22Rv1 (cell line): Measurements from ENCODE around the gene DMBT1.

Experiments used
- ZFX ChIP-seq: fragments of 450-650 bp; IDR thresholded peaks from 2 replicates; pipeline ENCODE4 v1.6.1; 2017; ENCODE audit warnings: antibody characterized with exemption, borderline replicate concordance
- TF ChIP-seq, protein P1 (sequence below): fragments of 450-650 bp; IDR thresholded peaks from 2 replicates; pipeline ENCODE4 v1.5.1; 2017; ENCODE audit warnings: mild to moderate bottlenecking

DNA sequence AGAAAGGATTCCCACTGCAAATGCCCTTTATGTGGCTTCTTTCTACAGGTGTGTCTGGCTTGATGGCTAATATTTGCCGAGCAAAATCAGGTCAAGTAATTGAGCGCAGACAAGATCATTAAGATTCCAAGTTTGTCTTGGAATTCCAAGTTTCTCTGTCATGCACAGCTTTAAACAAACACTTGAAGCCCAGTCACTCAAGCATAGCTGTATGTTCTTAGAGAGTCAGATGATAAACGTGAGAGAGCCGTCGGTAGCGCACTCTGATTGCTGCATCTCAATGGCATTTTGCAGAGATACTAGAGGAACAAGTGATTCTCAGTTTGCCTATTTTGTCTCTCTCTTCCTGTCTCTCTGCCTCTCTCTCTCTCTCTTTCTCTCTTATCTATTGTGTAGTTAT is 658 bp downstream of the DMBT1 start:
- TF ChIP-seq, protein P1, sequence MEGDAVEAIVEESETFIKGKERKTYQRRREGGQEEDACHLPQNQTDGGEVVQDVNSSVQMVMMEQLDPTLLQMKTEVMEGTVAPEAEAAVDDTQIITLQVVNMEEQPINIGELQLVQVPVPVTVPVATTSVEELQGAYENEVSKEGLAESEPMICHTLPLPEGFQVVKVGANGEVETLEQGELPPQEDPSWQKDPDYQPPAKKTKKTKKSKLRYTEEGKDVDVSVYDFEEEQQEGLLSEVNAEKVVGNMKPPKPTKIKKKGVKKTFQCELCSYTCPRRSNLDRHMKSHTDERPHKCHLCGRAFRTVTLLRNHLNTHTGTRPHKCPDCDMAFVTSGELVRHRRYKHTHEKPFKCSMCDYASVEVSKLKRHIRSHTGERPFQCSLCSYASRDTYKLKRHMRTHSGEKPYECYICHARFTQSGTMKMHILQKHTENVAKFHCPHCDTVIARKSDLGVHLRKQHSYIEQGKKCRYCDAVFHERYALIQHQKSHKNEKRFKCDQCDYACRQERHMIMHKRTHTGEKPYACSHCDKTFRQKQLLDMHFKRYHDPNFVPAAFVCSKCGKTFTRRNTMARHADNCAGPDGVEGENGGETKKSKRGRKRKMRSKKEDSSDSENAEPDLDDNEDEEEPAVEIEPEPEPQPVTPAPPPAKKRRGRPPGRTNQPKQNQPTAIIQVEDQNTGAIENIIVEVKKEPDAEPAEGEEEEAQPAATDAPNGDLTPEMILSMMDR, result no peak
- no peak for TF ChIP-seq ZFX
